Erythroblast (primary cell): ENCODE measurements around the gene AFG1L.

Source experiments
- GATA1 ChIP-seq: IDR thresholded peaks from 2 replicates; pipeline ENCODE4 v1.6.1; 2011; ENCODE audit warnings: low read depth, mild to moderate bottlenecking, control low read depth, low read length, moderate library complexity
- POLR2A ChIP-seq: IDR thresholded peaks from 2 replicates; pipeline ENCODE4 v1.6.1; 2011; ENCODE audit warnings: mild to moderate bottlenecking, low read length

- TF ChIP-seq POLR2A, result no peak
- no peak for TF ChIP-seq GATA1
Observed at GRCh38 chr6:108535114-108535742, 240.4 kb downstream of the AFG1L start.
